Vagina (tissue), 2 donors: ENCODE measurements around the gene SLC17A9.

Experiments
- CTCF ChIP-seq, 3 experiments: fragments of 450-650 bp in 2 of 3; fragments of 200-600 bp in 1 of 3; sonication (generic) in 1 of 3; IDR thresholded peaks; one replicate each; pipeline ENCODE4 v1.5.1; 2017 to 2019; ENCODE audit warnings: antibody characterized with exemption in 3 of 3, mild to moderate bottlenecking in 2 of 3, moderate library complexity in 2 of 3
- POLR2A ChIP-seq, 2 donors: fragments of 450-650 bp; IDR thresholded peaks; one replicate each; pipeline ENCODE4 v1.6.1; 2017; ENCODE audit warnings: antibody characterized with exemption in 2 of 2, mild to moderate bottlenecking in 2 of 2, moderate library complexity in 2 of 2

- TF ChIP-seq CTCF (IDR thresholded peaks at IDR 0.05) (no peak), POLR2A (IDR thresholded peaks at IDR 0.05) (no peak)
Observed at GRCh38 chr20:63005365-63005861, 52.9 kb downstream of the SLC17A9 start.
